ENCODE measurements around the gene ISYNA1. TPM values are rescaled to one million over a fixed set of nuclear protein-coding genes. Genes with fewer than 3 reads are reported as not detected.

Gene ISYNA1
- total RNA-seq, 1 experiment from 2014 or later, result 0.40 TPM

- H3K27me3 ChIP-seq, result no peaks in the 10 kb centered on the region
- H3K9me3 ChIP-seq, result no peaks in the 10 kb centered on the region
- H3K4me3 ChIP-seq, result no peak overlapping the region
- H3K36me3 ChIP-seq, result peaks cover 4% of the 10 kb centered on the region; the same call in 1 of the 2 replicates
- no peak for DNase-seq
These were observed 53.2 kb downstream of the ISYNA1 start for GRCh38 chr19:18384775-18385174.

Other genes starting within 250 kb of the ISYNA1 start
- 8.2 and 29.5 TPM in 2 replicates for gene MPV17L2, start 244.9 kb downstream of the ISYNA1 start, total RNA-seq (2014; rRNA removed; shearing (Covaris generic); ENCODE audit: low replicate concordance)
- gene RAB3A, start 234.1 kb downstream of the ISYNA1 start, total RNA-seq (2014; rRNA removed; shearing (Covaris generic); ENCODE audit: low replicate concordance), result 0.99 TPM in 1 of 2 replicates, not detected in the other
- not detected in 2 replicates for gene PDE4C, start 211.7 kb downstream of the ISYNA1 start, total RNA-seq (2014; rRNA removed; shearing (Covaris generic); ENCODE audit: low replicate concordance)
- gene IQCN, start 163.7 kb downstream of the ISYNA1 start, total RNA-seq (2014; rRNA removed; shearing (Covaris generic); ENCODE audit: low replicate concordance), result 0.03 and 0.05 TPM in 2 replicates
- gene JUND, start 156.5 kb downstream of the ISYNA1 start, total RNA-seq (2014; rRNA removed; shearing (Covaris generic); ENCODE audit: low replicate concordance), result 85.7 and 102 TPM in 2 replicates
- gene LSM4, start 115.1 kb downstream of the ISYNA1 start, total RNA-seq (2014; rRNA removed; shearing (Covaris generic); ENCODE audit: low replicate concordance), result 335 and 636 TPM in 2 replicates
- gene PGPEP1, start 97.5 kb downstream of the ISYNA1 start, total RNA-seq (2014; rRNA removed; shearing (Covaris generic); ENCODE audit: low replicate concordance), result 5.5 and 11.2 TPM in 2 replicates
- 2.3 and 13.1 TPM in 2 replicates for gene GDF15, start 52.0 kb downstream of the ISYNA1 start, total RNA-seq (2014; rRNA removed; shearing (Covaris generic); ENCODE audit: low replicate concordance)
- not detected in 2 replicates for gene LRRC25, start 40.5 kb downstream of the ISYNA1 start, total RNA-seq (2014; rRNA removed; shearing (Covaris generic); ENCODE audit: low replicate concordance)
- gene SSBP4, start 18.7 kb downstream of the ISYNA1 start, total RNA-seq (2014; rRNA removed; shearing (Covaris generic); ENCODE audit: low replicate concordance), result 187 and 203 TPM in 2 replicates
- gene ELL, start 83.9 kb upstream of the ISYNA1 start, total RNA-seq (2014; rRNA removed; shearing (Covaris generic); ENCODE audit: low replicate concordance), result 12.2 and 22.1 TPM in 2 replicates
- 291 and 381 TPM in 2 replicates for gene FKBP8, start 105.4 kb upstream of the ISYNA1 start, total RNA-seq (2014; rRNA removed; shearing (Covaris generic); ENCODE audit: low replicate concordance)
- gene KXD1, start 119.7 kb upstream of the ISYNA1 start, total RNA-seq (2014; rRNA removed; shearing (Covaris generic); ENCODE audit: low replicate concordance), result 140 and 145 TPM in 2 replicates
- gene UBA52, start 133.7 kb upstream of the ISYNA1 start, total RNA-seq (2014; rRNA removed; shearing (Covaris generic); ENCODE audit: low replicate concordance), result 457 and 1,435 TPM in 2 replicates
- 127 and 179 TPM in 2 replicates for gene REX1BD, start 150.7 kb upstream of the ISYNA1 start, total RNA-seq (2014; rRNA removed; shearing (Covaris generic); ENCODE audit: low replicate concordance)
- 6.6 and 16.9 TPM in 2 replicates for gene CRLF1, start 168.7 kb upstream of the ISYNA1 start, total RNA-seq (2014; rRNA removed; shearing (Covaris generic); ENCODE audit: low replicate concordance)
- gene TMEM59L, start 174.7 kb upstream of the ISYNA1 start, total RNA-seq (2014; rRNA removed; shearing (Covaris generic); ENCODE audit: low replicate concordance), result 0.36 TPM in 1 of 2 replicates, not detected in the other
- 1.9 and 8.6 TPM in 2 replicates for gene KLHL26, start 198.9 kb upstream of the ISYNA1 start, total RNA-seq (2014; rRNA removed; shearing (Covaris generic); ENCODE audit: low replicate concordance)
- gene CRTC1, start 245.5 kb upstream of the ISYNA1 start, total RNA-seq (2014; rRNA removed; shearing (Covaris generic); ENCODE audit: low replicate concordance), result 2.4 and 3.6 TPM in 2 replicates